Osteoblast (primary cell): ENCODE data around the gene MAML2. TPM values are rescaled to one million over a fixed set of nuclear protein-coding genes. Genes with fewer than 3 reads are reported as not detected.

Source experiments
- DNase-seq: peaks from one replicate; pipeline ENCODE4 v3.0.0; 2011; ENCODE audit warnings: low spot score, mixed read lengths; ENCODE audit not compliant: insufficient read length; ENCODE audit errors: missing footprints
- H2AFZ ChIP-seq: 2 replicates; pipeline ENCODE4 v1.6.0; 2011; ENCODE audit warnings: mild to moderate bottlenecking, low read length
- H3K27ac ChIP-seq: 2 replicates; pipeline ENCODE4 v1.5.1; 2011; ENCODE audit warnings: mild to moderate bottlenecking, low read depth, low read length, moderate library complexity
- H3K27me3 ChIP-seq: 2 replicates; pipeline ENCODE4 v1.6.0; 2012; ENCODE audit warnings: mild to moderate bottlenecking, control low read depth, inconsistent platforms, low read length, moderate library complexity; ENCODE audit not compliant: insufficient read depth
- H3K36me3 ChIP-seq: 2 replicates; pipeline ENCODE4 v1.5.1; 2011; ENCODE audit warnings: mild to moderate bottlenecking, low read length, control low read depth, moderate library complexity; ENCODE audit not compliant: insufficient read depth
- H3K4me1 ChIP-seq: 2 replicates; pipeline ENCODE4 v1.5.1; 2011; ENCODE audit warnings: mild to moderate bottlenecking, low read length, control low read depth, moderate library complexity; ENCODE audit not compliant: insufficient read depth
- H3K4me2 ChIP-seq: 2 replicates; pipeline ENCODE4 v1.6.0; 2011; ENCODE audit warnings: mild to moderate bottlenecking, low read length; ENCODE audit not compliant: insufficient read depth
- H3K4me3 ChIP-seq: fragments of 200-600 bp; sonication (generic); 3 replicates; pipeline ENCODE4 v1.5.1; 2012; ENCODE audit warnings: mild to moderate bottlenecking, low read length, inconsistent platforms; ENCODE audit not compliant: insufficient read depth
- H3K79me2 ChIP-seq: 2 replicates; pipeline ENCODE4 v1.6.0; 2012; ENCODE audit warnings: mild to moderate bottlenecking, low read length, control low read depth, inconsistent platforms; ENCODE audit not compliant: insufficient read depth
- H3K9me3 ChIP-seq: 2 replicates; pipeline ENCODE4 v1.5.1; 2011; ENCODE audit warnings: low read depth, low read length, control low read depth
- H4K20me1 ChIP-seq: 2 replicates; pipeline ENCODE4 v1.6.0; 2012; ENCODE audit warnings: mild to moderate bottlenecking, low read length, control low read depth; ENCODE audit not compliant: insufficient read depth
- CTCF ChIP-seq: IDR thresholded peaks from 2 replicates; pipeline ENCODE4 v1.5.1; 2011; ENCODE audit warnings: mild to moderate bottlenecking, low read depth, low read length, moderate library complexity; ENCODE audit errors: extremely low read depth
- total RNA-seq: library from RNA; depleted of rRNA; stranded (reverse); fragments of >200 nt; gene quantifications from 2 replicates; pipeline ENCODE4 v1.2.3, GENCODE V29; 2012

The MAML2 gene
- total RNA-seq, 1 donor = 17.4 TPM

- no peak overlapping the region for H3K27ac ChIP-seq
- H3K27me3 ChIP-seq = no peaks in the 10 kb centered on the region
- no peaks in the 10 kb centered on the region for H3K9me3 ChIP-seq
- peaks cover 75% of the 10 kb centered on the region for H3K79me2 ChIP-seq
- DNase-seq = no peak
- no peak overlapping the region for H2AFZ ChIP-seq
- no peak overlapping the region for H3K4me2 ChIP-seq
- no peaks in the 10 kb centered on the region for H4K20me1 ChIP-seq
- no peak overlapping the region for H3K4me3 ChIP-seq
- H3K36me3 ChIP-seq = peaks cover 6% of the 10 kb centered on the region
- peaks cover 37% of the 10 kb centered on the region for H3K4me1 ChIP-seq
- TF ChIP-seq CTCF = no peak
Measured at GRCh38 chr11:96110302-96110701, 232.7 kb downstream of the MAML2 start.

- Histone ChIP-seq H3K36me3 (peaks cover 6% of the 10 kb centered on the region), H3K4me2 (no peak overlapping the region), H3K4me3 (no peak overlapping the region), H3K27ac (no peak overlapping the region), H3K79me2 (peaks cover 71% of the 10 kb centered on the region), H4K20me1 (no peaks in the 10 kb centered on the region), H3K9me3 (no peaks in the 10 kb centered on the region), H3K27me3 (no peaks in the 10 kb centered on the region), H2AFZ (no peak overlapping the region), H3K4me1 (peaks cover 45% of the 10 kb centered on the region)
- TF ChIP-seq CTCF = no peak
- no peak for DNase-seq
Measured at GRCh38 chr11:96109331-96110030, 233.5 kb downstream of the MAML2 start.

GRCh38 chr11:96107143-96107824, 235.7 kb downstream of the MAML2 start:
- Histone ChIP-seq H2AFZ (no peak overlapping the region), H4K20me1 (no peaks in the 10 kb centered on the region), H3K9me3 (no peaks in the 10 kb centered on the region), H3K27me3 (no peaks in the 10 kb centered on the region), H3K4me1 (peaks cover 43% of the 10 kb centered on the region), H3K4me2 (no peak overlapping the region), H3K27ac (no peak overlapping the region), H3K36me3 (peaks cover 6% of the 10 kb centered on the region), H3K79me2 (peaks cover 76% of the 10 kb centered on the region), H3K4me3 (no peak overlapping the region)
- no peak for DNase-seq
- TF ChIP-seq CTCF = no peak

- no peak for TF ChIP-seq CTCF
- peaks cover 44% of the 10 kb centered on the region for H3K4me1 ChIP-seq
- H3K4me3 ChIP-seq = no peak overlapping the region
- H3K4me2 ChIP-seq = no peak overlapping the region
- no peak overlapping the region for H2AFZ ChIP-seq
- H3K9me3 ChIP-seq = no peaks in the 10 kb centered on the region
- DNase-seq = no peak
- H3K79me2 ChIP-seq = peaks cover 77% of the 10 kb centered on the region
- peak overlapping the region; percentile 62 for H3K27ac ChIP-seq
- H3K27me3 ChIP-seq = no peaks in the 10 kb centered on the region
- H4K20me1 ChIP-seq = no peaks in the 10 kb centered on the region
- peaks cover 6% of the 10 kb centered on the region for H3K36me3 ChIP-seq
Measured at GRCh38 chr11:96106645-96107044, 236.3 kb downstream of the MAML2 start.
